ENCODE data around the gene ADAM22.

The ADAM22 gene

GRCh38 chr7:88218836-88219605, 285.0 kb downstream of the ADAM22 start:
- no peak for DNase-seq (ENCODE audit: low read depth)

- DNase-seq (ENCODE audit: low read depth), result peak; percentile 80
Observed at GRCh38 chr7:88219781-88220747, 286.0 kb downstream of the ADAM22 start, which contains the start of gene SRI. SRI (minus strand) TSS chr7:88220038; CDS start chr7:88220026, 12 bp downstream.

DNA sequence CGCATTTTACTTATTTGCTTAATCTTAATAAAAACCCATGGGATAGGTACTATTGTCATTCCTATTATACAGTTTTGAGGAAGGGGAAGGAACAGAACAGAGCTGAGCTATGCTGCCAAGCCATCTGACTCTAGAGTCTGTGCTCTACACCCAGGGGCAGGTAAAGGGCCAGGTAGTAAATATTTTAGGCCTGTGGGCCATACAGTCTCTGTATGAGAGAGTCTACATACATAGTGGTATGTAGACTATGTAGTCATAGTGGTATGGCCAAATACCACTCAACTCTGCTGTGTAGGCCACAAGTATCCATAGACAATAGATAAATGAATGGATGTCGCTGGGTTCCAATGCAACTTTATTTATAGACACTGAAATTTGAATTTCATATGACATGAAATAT, 289.2 kb downstream of the ADAM22 start:
- no peak for DNase-seq (ENCODE audit: low read depth)

- DNase-seq (ENCODE audit: low read depth), result no peak
Observed at GRCh38 chr7:88224601-88225275, 290.7 kb downstream of the ADAM22 start.

DNA sequence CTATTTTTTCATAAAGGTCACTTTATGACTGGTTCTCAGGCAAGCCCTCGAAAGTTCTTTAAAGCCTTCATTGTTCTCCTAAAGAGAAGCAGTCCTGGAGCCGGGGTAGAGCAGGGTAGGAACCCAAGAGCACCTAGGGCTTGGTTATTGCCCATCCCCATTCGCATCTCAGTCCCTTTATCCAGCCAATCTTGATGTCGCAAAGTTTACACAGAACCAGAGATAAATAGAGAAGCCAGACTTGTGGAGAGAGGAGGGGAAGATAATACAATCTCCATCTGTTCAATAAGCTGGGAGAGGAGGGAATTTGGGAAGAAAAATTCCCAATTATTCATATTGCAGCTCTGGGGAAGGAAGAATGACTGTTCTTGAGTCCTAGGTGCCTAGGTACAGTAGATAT, 292.1 kb downstream of the ADAM22 start:
- no peak for DNase-seq (ENCODE audit: low read depth)

DNA sequence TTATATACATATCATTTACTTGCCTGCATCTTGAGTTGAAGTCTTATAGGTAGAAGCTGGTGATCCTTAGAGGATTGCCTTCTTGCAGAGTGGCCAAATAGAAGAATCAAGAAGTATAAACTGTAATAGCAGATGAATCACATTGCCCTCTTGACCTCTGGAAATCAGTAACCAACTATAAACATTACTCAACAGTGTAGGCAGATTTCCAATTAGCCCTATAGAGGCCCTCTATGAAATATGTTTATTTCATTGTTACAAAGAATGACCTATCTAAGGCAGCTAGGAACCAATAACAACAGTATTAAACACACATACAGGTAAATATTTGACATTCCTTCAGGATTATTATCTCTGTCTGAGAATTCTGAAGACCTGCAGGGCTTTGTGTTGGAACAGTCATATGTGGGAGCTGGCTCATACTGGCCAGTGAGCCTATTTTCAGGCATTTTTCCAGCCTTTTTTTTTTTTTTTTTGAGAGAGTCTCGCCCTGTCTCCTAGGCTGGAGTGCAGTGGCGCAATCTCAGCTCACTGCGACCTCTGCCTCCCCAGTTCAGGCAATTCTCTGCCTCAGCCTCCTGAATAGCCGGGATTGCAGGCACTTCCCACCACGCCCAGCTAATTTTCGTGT, 292.9 kb downstream of the ADAM22 start:
- DNase-seq (ENCODE audit: low read depth), result no peak

- no peak for DNase-seq (ENCODE audit: low read depth)
Observed at GRCh38 chr7:88229302-88229995, 295.4 kb downstream of the ADAM22 start.

DNA sequence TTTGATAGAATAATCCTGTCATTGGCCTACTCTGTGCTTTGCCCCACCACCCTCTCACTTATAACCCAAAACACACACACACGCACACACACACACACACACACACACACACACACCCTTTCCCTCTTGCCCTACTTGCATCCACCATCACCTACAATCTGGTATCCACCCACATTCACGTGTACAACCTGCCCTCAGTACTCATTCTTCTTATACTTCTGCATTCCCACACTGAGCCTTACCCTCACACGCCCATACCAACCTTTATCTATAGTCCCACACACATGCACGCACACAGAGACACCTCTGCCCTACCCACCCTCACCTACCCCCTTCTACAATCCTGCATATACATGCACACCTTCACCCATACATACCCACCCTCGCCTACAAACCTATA, 296.6 kb downstream of the ADAM22 start:
- DNase-seq (ENCODE audit: low read depth), result no peak

DNA sequence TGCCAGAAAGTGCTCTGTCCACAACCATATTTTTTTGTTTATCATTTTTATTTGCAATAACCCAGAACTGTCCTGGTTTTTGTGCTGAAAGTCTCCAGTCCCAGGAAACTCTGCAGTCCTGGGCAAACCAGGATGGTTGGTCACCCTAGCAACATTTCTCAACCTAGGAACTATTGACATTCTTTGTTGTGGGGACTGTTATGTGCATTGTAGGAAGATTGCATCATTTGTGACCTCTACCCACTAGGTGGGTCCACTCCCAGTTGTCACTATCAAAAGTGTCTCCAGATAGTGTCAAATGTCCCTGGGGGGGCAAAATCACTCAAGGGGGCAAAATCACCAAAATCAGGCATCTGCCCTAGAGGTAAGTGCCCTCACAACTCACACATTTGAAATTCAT, 299.8 kb downstream of the ADAM22 start:
- no peak for DNase-seq (ENCODE audit: low read depth)

GRCh38 chr7:88239852-88240251, 305.8 kb downstream of the ADAM22 start:
- no peak for DNase-seq (ENCODE audit: low read depth)

- no peak for DNase-seq (ENCODE audit: low read depth)
Observed at GRCh38 chr7:88243345-88243909, 309.4 kb downstream of the ADAM22 start.

DNA sequence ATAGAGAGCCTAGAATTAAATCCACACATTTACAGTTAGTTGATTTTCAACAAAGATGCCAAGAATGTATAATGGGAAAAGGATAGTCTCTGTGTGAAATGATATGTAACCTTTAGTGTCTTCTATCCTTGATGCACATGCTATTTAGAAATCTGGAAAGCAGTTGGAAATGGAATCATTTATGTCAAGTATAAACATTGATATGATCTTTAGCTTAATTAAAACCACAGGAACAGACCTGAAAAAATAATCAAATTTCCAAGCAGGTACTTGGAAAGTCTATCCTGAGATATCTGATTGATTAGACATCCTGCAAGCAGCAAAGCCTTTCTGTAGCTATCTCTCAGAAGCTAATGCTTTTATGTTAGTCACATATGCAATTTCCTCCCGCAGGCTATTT, 310.2 kb downstream of the ADAM22 start:
- DNase-seq (ENCODE audit: low read depth), result no peak

Measured in T-helper 22 cell (primary cell).